Measurements from ENCODE around the gene RIN3.
A peak's percentile ranks its signal among the peaks of the same experiment; 100 is the strongest.

Gene RIN3

DNA sequence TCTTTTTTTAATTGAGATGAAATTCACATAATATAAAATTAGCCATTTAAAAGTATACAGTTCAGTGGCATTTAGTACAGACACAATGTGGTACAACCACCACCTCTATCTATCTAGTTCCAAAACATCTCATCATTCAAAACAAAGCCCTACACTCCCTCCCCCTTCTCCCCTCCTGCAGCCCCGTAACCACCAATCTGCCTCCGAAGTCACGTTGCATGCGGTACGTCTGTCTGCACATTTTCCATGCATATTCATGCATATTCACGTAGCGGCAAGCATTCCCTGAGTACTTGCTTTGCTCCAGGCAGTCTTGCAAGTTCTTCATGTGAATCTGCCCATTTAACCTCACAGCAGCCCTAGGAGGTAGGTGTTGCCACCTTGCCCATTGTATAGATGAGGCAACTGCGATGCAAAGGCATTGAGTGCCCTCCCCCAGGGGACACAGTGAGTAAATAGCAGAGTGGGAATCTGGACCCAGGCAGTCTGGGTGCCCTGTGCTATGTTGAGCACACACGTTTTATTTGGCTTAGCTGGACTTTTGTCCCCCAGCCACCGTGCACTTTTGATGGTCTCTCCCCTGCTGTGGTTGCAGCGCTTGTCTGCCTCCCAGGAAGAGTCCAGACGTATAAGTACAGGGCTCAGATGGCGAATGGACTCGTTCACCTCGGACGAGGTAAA lies 43.4 kb downstream of the RIN3 start:
- DNase-seq: no peak

DNA sequence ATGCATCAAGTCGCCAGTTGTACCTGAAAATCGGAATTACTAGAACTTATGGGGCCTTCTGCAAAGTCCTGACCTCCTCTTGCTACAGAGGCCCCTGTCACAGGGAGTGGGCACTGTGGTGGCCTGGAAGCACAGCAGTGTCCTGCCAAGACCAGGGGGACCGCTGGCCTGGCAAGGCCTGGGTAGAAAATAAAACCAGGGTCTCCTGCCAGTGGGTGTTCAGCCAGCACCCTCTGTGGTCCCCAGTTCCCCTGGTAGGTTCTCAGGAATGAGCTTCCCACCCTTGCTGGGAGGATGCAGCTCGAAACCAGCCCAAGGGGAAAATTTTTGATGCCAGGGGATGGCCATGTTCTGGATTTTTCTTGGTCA lies 43.9 kb downstream of the RIN3 start:
- no peak for DNase-seq

DNA sequence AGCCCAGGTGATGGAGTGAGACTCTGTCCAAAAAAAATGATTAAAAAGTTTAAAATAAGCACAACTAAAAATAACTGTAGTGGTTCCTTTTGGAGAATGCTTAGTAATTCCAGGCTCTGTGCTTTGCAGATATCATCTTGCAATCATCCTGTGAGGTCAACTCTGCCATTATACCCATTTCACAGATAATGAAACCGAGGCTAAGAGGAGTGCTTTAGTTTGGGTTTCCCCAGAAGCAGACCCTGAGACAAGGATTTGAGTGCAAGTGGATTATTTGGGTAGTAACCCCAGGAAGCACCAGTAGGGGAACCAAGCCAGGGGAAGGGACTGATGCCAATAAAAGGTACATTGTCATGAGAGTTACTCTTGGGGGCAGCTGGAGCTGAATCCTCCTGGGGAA lies 44.7 kb downstream of the RIN3 start:
- no peak for DNase-seq

DNA sequence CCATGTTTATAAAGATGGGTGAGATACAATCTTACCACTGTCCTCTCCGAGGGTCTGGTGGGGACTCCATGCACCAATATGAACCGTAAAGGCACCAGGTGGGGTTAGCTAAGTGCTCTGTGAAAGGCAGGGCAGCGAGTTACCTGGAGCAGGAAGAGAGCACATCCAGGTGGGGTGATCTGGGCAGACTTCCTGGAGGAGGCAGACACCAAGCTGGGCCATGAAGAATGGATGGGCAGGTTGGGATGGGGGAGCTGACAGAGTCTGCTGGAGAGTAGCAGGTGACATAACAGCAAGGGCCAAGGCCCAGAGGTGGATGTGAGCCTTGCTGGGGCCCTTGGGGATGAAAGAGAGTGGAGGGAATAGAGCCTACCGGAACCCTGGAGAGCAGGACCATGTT lies 45.9 kb downstream of the RIN3 start:
- DNase-seq: no peak

DNA sequence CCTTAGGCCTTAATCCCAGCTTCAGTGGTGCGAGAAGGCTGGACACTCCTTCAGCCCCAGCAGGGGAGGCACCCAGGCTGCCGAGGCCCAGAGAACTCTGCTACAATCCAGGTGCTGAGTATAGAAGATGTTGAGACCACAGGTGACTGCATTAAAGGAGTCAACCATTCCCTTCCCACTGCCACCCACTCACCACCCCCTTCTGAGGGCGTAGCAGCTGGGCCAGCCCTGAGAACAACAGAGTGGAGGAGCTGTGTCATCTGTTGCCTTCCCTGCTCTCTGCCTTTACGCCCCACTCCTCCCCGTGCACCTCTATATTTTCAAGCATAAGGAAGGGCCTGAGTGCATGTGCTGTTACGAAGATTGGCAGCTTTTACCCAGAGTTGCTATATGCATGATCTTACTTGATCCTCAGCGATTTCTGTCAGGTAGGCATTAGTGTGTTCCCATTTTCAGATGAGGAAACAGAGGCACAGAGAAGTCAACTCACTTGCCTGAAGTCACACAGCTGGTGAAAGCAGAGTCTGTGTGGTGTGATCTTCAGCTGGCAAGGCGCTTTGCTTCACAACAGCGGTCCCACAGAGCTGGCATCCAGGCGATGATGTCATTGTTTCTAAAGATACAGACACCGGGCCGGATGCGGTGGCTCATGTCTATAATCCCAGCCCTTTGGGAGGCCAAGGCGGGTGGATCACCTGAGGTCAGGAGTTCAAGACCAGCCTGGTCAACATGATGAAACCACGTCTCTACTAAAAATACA lies 46.7 kb downstream of the RIN3 start:
- DNase-seq: peak; percentile 36

DNA sequence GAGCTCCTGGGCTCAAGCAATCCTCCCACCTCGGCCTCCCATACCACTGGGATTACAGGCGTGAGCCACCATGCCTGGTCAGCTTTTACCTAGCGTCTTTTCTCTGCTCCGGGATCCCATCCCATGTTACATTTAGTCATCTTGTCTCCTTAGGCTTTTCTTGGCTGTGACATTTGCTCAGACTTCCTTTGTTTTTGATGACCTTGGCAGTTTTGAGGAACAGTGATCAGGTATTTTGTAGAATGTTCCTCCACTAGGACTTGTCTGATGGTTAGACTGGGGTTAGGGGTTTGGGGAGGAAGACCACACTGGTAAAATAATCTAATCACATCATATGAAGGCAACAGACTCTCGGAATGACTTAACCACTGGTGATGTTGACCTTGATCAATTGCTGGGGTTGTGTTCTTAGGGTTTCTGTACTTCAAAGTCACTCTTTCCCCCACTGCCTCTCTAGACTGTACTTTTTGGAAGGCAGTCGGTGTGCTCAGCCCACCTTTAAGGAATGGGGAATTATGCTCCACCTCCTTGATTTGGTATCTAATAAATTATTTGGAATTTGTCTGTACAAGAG lies 48.4 kb downstream of the RIN3 start:
- no peak for DNase-seq

DNA sequence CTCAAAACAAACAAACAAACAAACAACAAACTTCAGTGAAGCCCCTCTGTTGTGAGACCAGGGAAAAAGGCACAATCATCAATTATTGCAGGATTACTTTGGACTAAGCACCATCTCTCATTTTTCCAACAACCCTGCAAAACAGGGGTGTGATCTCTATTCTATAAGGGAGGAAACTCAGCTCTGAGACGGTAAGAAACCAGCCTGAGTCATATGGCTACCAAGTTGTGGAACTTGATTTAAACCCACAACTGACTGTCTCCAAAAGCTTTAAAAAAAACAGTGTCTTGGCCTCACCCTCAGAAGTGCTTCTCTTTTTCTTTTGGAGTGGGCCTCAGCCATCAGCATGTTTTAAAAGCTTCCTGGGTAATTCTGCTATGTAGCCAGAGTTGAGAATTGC lies 49.8 kb downstream of the RIN3 start:
- DNase-seq: no peak

DNA sequence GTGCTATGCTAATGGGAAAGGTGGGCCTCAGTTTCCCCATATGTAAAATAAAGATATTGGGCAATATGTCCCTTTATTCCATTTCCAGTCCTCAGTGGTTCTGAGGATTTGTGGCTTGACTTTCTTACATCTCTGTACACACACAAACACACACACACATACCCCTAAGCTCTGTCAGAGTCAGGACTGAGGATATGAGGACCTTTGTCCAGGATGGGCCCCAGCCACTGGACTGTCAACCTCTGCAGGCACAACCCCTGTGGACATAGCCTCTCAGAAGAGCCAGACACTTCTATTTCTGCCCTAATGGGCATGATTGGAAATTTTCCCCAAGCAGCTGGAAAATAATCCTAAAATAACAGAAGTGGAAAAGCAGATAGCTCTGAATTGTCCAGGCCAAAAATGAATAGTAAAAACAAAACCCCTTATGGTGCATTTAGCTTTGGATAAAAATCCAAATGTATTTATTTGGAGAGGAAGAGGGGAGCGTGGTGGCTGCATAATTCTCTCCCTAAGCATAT lies 50.2 kb downstream of the RIN3 start:
- no peak for DNase-seq

DNA sequence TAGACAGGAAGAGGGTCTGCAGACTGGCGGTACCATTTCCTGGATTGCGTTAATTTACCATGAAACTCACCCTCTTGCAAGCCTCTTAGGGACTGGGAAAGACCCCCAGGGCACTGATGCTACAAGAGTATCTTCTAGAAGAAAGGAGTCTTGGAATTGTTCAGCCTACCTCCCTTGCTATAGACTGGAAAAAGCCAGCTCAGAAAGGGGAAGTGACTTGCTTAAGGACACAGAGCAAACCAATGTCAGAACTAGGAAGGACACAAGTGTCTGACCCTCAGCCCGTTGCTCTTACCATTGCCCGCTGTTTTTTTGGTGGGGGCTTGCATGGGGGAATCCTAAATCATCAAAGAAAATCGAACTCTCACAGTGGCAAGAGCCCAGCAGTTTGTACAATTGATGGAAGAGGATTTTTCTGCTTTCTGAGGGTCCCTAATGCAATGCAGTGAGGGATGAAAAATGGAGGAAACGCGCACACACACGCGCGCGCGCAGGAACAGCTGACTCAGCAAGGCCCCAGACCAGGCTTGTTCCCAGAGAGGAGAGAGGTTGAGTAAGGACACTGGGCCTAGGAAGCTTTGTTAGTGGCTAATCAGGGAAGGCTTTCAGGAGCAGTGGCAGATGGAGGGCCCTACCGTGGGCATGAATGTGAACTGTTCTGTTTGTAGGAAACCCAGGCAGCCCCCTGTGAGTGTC lies 50.9 kb downstream of the RIN3 start:
- DNase-seq: no peak

DNA sequence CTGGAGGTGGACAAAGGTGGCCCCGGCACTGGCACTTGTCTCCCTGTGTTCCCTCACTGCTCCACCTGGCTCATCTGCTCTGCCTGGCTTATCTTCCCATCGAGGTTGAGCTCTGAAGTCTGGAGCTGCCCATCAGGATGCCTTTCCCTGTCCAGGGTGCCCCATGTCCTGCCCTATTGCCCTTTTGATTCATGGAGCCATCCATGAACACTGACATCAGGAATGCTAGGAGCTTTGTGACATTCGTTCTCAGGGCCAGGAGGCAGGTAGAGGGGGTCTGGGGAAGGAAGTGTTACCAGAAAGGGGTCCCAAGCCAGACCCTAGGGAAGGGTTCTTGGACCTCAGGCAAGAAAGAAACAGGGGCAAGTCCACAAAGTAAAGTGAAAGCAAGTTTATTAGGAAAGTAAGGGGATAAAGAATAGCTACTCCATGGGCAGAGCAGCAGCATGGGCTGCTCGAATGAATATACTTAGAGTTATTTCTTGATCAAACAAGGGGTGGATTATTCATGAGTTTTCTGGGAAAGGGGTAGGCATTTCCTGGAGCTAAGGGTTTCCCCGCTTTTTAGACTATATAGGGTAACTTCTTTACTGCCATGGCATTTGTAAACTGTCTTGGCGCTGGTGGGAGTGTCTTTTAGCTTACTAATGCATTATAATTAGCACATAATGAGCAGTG lies 51.6 kb downstream of the RIN3 start:
- no peak for DNase-seq

DNA sequence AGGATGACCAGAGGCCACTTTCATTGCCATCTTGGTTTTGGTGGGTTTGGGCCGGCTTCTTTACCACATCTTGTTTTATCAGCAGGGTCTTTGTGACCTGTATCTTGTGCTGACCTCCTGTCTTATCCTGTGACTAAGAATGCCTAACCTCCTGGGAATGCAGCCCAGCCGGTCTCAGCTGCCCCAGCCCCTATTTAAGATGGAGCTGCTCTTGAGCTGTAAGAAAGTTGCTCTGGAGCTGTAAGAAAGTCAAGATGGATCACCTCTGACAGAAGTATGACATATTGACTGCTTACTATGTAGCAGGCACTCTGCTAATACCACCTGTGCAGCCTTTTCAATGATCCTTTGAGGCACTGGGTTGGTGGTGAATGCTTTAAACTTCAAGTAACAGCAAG lies 52.1 kb downstream of the RIN3 start:
- no peak for DNase-seq

DNA sequence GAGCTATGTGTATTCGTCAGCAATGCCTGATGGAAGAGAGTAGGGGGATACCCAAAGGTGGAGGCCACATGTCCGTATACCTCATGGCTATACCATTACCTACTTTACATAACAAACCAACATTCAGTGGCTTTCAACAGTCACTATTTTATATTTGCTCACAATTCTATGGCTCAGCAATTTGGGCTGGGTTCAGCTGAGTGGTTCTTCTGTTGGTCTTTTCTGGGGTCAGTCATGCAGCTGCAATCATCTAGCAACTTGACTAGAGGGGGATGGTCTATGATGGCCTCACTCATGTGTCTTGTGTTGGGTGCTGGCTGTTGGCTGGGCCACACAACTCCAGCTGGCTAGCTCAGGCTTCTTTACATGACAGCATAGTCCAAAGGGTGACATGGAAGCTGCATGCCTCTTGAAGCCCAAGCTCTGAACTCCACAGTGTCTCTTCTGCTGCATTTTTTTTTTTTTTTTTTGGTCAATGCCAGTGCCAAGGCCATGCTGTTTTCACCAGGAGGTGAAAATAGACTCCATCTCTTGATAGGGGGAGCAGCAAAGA lies 53.7 kb downstream of the RIN3 start:
- DNase-seq: no peak

DNA sequence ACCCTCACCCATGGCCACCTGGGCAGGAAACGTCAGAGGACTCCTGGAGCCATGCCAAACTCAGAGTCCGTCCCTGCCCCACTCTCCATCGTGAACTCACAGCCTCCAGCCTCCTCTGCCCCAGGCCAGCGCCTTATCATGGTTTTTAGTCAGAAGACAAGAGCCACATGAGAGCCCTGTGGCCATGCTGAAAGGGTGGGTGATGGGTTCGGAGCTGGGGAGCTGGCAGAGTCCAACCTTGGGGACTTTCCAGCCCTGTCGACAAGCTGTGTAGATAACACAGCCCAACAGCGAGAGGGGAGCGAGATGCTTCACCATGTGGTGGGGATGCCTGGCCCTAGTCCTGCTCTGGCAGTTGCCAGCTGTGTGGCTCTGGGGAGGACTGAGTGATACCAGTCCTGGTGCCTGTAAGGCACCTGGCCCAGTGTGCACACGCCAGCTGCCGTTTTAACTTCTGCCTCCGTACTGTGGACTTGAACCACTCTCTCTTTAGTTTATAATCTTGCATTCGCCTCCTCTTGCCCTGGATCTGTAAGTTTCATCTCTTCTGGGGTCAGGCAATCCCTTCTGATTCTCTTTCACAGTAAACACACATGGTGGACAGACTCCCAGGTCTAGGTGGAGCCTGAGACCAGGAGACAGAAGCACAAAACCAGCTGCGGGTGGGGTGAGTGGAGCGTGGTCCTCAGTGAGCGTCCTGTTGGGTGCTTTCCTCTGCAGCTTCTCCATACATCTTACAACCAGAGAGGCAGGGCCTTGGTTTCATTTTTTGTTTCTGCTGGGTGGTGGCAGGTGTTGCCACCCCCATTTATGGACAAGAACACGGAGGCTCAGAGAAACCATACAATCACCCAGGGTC lies 55.3 kb downstream of the RIN3 start:
- DNase-seq: no peak

DNA sequence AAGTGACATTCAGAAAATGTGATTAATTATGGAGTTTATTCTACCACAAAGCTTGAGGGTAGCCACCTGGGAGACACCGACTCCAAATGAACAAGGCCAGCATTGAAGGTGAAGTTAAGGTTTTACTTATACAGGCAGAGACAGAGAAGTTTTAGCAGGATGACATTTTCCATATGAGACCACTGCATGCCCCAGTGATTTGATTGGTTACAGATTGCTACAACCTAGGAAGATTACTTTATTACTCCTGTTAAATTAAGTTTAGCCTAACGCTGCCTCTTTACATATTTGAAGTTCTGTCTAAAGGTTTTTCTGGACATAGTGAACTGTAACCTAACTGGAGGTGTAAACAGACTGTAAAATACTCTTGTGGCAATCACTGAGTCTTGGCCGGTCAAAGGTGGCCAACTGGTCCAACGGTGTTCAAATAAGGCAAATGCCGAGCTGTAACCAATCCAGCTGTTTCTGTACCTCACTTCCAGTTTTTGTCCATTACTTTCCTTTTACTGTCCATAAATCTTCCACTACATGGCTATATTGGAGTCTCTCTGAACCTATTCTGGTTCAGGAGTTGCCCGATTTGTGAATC lies 57.2 kb downstream of the RIN3 start:
- no peak for DNase-seq

DNA sequence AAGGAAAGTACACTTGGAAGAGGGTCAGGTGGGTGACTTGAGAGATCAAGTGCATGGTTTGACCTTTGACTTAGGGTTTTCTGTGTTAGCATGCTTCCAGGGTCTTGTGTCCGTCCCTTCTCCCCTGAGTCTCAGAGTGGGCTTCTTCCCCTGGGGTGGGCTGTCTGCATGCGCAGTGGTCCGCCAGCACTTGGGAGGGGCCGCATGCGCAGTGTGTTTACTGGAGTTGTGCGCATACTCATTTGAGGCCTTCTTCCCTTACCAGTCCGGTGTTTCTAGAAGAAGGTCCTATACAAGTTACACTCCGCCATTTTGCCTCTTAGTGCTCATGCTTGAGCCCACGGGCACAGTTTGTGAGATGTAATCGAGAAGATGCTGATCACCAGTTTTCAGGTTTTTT lies 58.5 kb downstream of the RIN3 start:
- no peak for DNase-seq

DNA sequence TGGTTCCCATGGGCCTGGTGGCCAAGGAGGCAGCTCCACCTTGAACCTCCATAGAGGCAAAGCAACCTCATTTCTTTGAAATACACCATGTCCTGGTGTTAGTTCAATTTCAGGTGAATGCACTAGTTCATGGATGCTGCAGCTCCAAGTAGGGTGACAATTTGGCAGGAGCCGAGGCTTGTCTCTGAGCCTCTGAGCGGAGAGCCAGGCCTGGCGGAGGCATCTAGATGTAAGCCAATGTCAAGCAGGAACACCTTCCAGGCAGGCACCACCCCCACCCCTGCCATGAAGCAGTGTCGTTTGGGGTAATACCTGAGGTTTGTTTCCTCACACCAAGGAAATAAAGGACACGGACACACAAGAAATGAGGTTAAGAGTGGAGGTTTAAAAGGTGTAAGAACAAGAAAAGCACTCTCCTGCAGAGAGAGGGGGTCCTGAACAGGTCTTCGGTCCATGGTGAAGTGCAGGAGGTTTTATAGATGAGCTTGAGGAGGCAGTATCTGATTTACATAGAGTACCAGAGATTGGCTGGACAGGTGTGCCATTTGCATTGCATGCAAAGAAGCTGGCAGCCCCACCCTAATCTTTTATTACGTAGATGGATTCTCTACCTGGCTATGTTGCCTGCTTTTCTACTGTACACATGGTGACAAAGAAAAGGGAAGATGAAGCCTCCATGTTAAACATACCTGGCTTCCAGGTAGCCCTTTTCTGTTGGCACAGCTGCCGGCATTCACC lies 60.3 kb downstream of the RIN3 start:
- DNase-seq: no peak

DNA sequence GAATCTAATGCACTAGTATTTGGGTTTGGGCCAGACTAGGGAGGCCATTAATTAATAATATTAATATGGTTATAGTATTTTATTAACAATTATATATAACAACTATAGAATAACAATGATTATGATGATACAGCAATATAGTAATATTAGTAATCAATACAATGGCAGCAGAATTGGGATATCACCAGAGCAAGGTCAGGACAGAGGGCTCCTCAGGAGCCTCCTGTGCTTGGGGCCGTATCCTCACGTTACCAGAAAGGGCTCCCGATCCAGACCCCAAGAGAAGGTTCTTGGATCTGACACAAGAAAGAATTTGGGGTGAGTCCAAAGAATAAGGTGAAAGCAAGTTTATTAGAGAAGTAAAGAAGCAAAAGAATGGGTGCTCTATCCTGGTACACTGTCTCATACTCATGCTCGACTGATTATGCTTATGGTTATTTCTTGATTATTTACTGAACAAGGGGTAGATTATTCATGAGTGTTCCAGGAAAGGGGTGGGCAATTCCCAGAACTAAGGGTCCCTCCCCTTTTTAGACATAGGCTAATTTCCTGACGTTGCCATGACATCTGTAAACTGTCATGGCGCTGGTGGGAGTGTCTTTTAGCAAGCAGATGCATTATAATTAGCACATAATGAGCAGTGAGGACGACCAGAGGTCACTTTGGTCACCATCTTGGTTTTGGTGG lies 61.6 kb downstream of the RIN3 start:
- no peak for DNase-seq

DNA sequence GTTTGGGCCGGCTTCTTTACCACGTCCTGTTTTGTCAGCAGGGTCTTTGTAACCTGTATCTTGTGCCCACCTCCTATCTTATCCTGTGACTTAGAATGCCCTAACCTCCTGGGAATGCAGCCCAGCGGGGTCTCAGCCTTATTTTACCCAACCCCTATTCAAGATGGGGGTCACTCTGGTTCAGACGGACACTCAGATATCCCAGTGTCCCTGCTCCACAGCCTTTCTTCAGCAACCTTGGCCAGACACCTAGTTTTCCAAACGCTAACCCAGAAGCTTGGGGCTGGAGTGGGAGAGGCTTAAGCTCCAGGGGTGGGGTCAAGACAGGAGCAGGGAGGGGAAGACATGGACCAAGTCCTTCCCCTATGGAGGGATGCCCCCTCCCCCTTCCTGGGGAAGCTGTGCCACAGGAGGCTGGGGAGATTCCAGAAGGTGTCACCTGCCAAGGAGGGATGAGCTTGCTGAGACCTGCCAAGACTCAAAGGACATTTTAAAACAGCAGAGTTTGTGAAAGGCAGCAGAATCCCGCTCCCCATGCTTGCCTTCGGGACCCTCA lies 62.2 kb downstream of the RIN3 start:
- DNase-seq: no peak

DNA sequence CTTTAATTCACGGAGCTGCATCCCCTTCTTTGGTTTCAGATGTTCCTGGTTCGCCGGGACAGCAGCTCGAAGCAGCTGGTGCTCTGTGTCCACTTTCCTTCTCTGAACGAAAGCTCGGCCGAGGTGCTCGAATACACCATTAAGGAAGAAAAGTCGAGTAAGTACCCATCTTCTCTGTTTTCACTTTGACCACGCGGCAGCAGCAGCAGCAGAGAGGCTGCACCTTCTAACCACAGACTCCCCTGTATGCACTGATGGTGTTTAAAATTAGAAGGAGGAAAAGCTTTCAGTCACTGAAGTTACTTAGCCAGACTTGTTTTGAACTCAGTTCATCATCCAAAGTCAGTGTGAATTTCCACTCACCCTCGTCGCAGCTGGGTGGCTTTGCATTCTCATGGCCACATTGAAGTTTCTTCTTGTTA lies 63.8 kb downstream of the RIN3 start:
- DNase-seq: no peak

DNA sequence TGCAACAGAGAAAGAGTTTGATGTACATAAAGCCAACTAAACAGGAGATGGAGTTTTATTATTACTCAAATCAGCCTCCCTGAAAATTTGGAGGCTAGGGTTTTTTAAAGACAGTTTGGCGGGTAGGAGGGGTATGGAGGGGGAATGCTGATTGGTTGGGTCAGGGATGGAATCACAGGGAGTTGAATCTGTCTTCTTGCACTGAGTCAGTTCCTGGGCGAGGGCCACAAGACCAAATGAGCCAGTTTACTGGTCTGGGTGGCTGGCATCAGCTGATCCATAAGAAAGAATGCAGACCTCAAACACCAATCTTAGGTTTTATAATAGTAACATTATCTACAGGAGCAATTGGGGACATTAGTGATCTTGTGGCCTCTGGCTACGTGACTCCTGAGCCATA lies 64.9 kb downstream of the RIN3 start:
- no peak for DNase-seq
